Liver (tissue), 9 donors: ENCODE data around the gene RGPD4. TPM values are rescaled to one million over a fixed set of nuclear protein-coding genes. Genes with fewer than 3 reads are reported as not detected.

Experiments used
- DNase-seq: peaks from one replicate; pipeline ENCODE4 v3.0.0-alpha.2; 2017; ENCODE audit warnings: low spot score
- H3K27ac ChIP-seq, 2 donors: one replicate each; pipeline ENCODE4 v1.7.0; 2013; ENCODE audit warnings: inconsistent platforms in 2 of 2, low read length in 2 of 2, control low read depth in 1 of 2, low read depth in 1 of 2, mild to moderate bottlenecking in 1 of 2
- H3K27me3 ChIP-seq, 4 donors: one replicate each; pipeline versions ENCODE4 v1.6.1 to v1.7.0; 2013; ENCODE audit warnings: low read length in 3 of 4, inconsistent platforms in 1 of 4, mild to moderate bottlenecking in 1 of 4, moderate library complexity in 1 of 4; ENCODE audit not compliant: control insufficient read depth in 4 of 4, insufficient read depth in 4 of 4
- H3K36me3 ChIP-seq, 4 donors: one replicate each; pipeline versions ENCODE4 v1.6.1 to v1.7.0; 2013; ENCODE audit warnings: low read length in 3 of 4, mild to moderate bottlenecking in 3 of 4, low read depth in 1 of 4, moderate library complexity in 1 of 4; ENCODE audit not compliant: control insufficient read depth in 4 of 4, insufficient read depth in 3 of 4
- H3K4me1 ChIP-seq, 4 donors: one replicate each; pipeline versions ENCODE4 v1.6.1 to v1.7.0; 2013; ENCODE audit warnings: low read length in 3 of 4, mild to moderate bottlenecking in 3 of 4, moderate library complexity in 1 of 4; ENCODE audit not compliant: control insufficient read depth in 4 of 4, insufficient read depth in 4 of 4
- H3K4me3 ChIP-seq, 3 donors: one replicate each; pipeline versions ENCODE4 v1.6.1 to v1.7.0; 2013; ENCODE audit warnings: low read length in 3 of 3, control low read depth in 1 of 3, low read depth in 1 of 3, mild to moderate bottlenecking in 1 of 3
- H3K9ac ChIP-seq, 2 donors: one replicate each; pipeline ENCODE4 v1.7.0; 2013; ENCODE audit warnings: low read length in 2 of 2, mild to moderate bottlenecking in 2 of 2, moderate library complexity in 2 of 2, control low read depth in 1 of 2, low read depth in 1 of 2
- H3K9me3 ChIP-seq, 4 donors: one replicate each; pipeline versions ENCODE4 v1.6.1 to v1.7.0; 2013; ENCODE audit warnings: low read length in 3 of 4; ENCODE audit not compliant: control insufficient read depth in 4 of 4
- EGR1 ChIP-seq, 2 donors: IDR thresholded peaks; 2 replicates each; pipeline ENCODE4 v1.6.1; 2016 to 2018; ENCODE audit warnings: antibody characterized with exemption in 2 of 2, low read depth in 2 of 2
- FOXA1 ChIP-seq: IDR thresholded peaks from 2 replicates; pipeline ENCODE4 v1.6.1; 2016; ENCODE audit warnings: antibody characterized with exemption
- FOXA2 ChIP-seq: IDR thresholded peaks from 2 replicates; pipeline ENCODE4 v1.6.1; 2016; ENCODE audit warnings: antibody characterized with exemption
- GABPA ChIP-seq, 2 donors: IDR thresholded peaks in 1 of 2; conservative IDR thresholded peaks in 1 of 2; 2 replicates each; pipeline ENCODE4 v1.6.1; 2016; ENCODE audit warnings: antibody characterized with exemption in 2 of 2, mild to moderate bottlenecking in 1 of 2, moderate library complexity in 1 of 2
- HNF4A ChIP-seq, 2 donors: conservative IDR thresholded peaks; 2 replicates each; pipeline ENCODE4 v1.6.1; 2016; ENCODE audit warnings: antibody characterized with exemption in 2 of 2, mild to moderate bottlenecking in 2 of 2
- HNF4G ChIP-seq: IDR thresholded peaks from 2 replicates; pipeline ENCODE4 v1.6.1; 2016; ENCODE audit warnings: antibody characterized with exemption
- JUND ChIP-seq, 2 donors: IDR thresholded peaks; 2 replicates each; pipeline ENCODE4 v1.6.1; 2016; ENCODE audit warnings: antibody characterized with exemption in 2 of 2
- MAX ChIP-seq: IDR thresholded peaks from 2 replicates; pipeline ENCODE4 v1.6.1; 2016; ENCODE audit warnings: antibody characterized with exemption
- NR2F2 ChIP-seq: IDR thresholded peaks from 2 replicates; pipeline ENCODE4 v1.6.1; 2016; ENCODE audit warnings: antibody characterized with exemption
- RAD21 ChIP-seq, 2 donors: IDR thresholded peaks; 2 replicates each; pipeline ENCODE4 v1.6.1; 2016; ENCODE audit warnings: antibody characterized with exemption in 2 of 2, mild to moderate bottlenecking in 2 of 2
- REST ChIP-seq: IDR thresholded peaks from 2 replicates; pipeline ENCODE4 v1.6.1; 2016; ENCODE audit warnings: antibody characterized with exemption, mild to moderate bottlenecking
- RXRA ChIP-seq, 2 donors: IDR thresholded peaks; 2 replicates each; pipeline ENCODE4 v1.6.1; 2017 to 2018; ENCODE audit warnings: antibody characterized with exemption in 2 of 2, mild to moderate bottlenecking in 1 of 2
- SP1 ChIP-seq: IDR thresholded peaks from 2 replicates; pipeline ENCODE4 v1.6.1; 2018; ENCODE audit warnings: antibody characterized with exemption, mild to moderate bottlenecking
- TAF1 ChIP-seq: conservative IDR thresholded peaks from 2 replicates; pipeline ENCODE4 v1.6.1; 2016; ENCODE audit warnings: antibody characterized with exemption, mild to moderate bottlenecking
- YY1 ChIP-seq: IDR thresholded peaks from 2 replicates; pipeline ENCODE4 v1.6.1; 2016; ENCODE audit warnings: antibody characterized with exemption, mild to moderate bottlenecking
- WGBS: extraction: QIAGEN DNeasy Blood & Tissue Kit; methylation state at CpG from one replicate; pipeline ENCODE4 v1.1.7; 2013; 5-methylcytosine and 5-hydroxymethylcytosine counted together
- polyA plus RNA-seq, 2 donors: library from polyadenylated mRNA; stranded (reverse) in 1 of 2; unstranded in 1 of 2; fragments of 200-250 nt in 1 of 2; fragments of >200 nt in 1 of 2; fragmentation: Nextera tagmentation in 1 of 2; extraction: Ambion mirVana in 1 of 2; gene quantifications; one replicate each; pipeline versions ENCODE4 v1.2.1 to v1.2.3, GENCODE V29; 2013 to 2015
- total RNA-seq, 2 donors: library from RNA; depleted of rRNA; stranded (reverse); fragments of >200 nt; gene quantifications; one replicate each; pipeline ENCODE4 v1.2.3, GENCODE V29; 2014
- TF ChIP-seq, protein P1 (sequence below): IDR thresholded peaks from 2 replicates; pipeline ENCODE4 v1.6.1; 2016; ENCODE audit warnings: antibody characterized with exemption
- TF ChIP-seq, protein P2 (sequence below): IDR thresholded peaks from 2 replicates; pipeline ENCODE4 v1.6.1; 2016; ENCODE audit warnings: antibody characterized with exemption
- TF ChIP-seq, protein P3 (sequence below): fragments of 150-350 bp; IDR thresholded peaks from 2 replicates; pipeline ENCODE4 v1.5.1; 2017; ENCODE audit warnings: improper control_type of control experiment, low read depth, low read length; ENCODE audit not compliant: missing input control
- donor health status: healthy.
- donor health status: healthy.
- donor health status: healthy.
- donor health status: healthy.
- donor health status: healthy.

The RGPD4 gene
- total and polyA plus RNA-seq, 4 donors: not detected

GRCh38 chr2:107932488-107932887 lies 105.8 kb downstream of the RGPD4 start:
- TF ChIP-seq NR2F2 (no peak), REST (no peak), HNF4G (no peak), GABPA (IDR thresholded peaks at IDR 0.05 in 1 of 2, conservative IDR thresholded peaks at IDR 0.05 in 1 of 2) (no peak), RXRA (IDR thresholded peaks at IDR 0.05) (no peak), FOXA1 (no peak), SP1 (no peak), JUND (IDR thresholded peaks at IDR 0.05) (no peak), HNF4A (conservative IDR thresholded peaks at IDR 0.05) (no peak), FOXA2 (no peak), YY1 (no peak), MAX (no peak), EGR1 (IDR thresholded peaks at IDR 0.05; ENCODE audit: low read depth in 2 of 2) (no peak), TAF1 (no peak), RAD21 (IDR thresholded peaks at IDR 0.05) (no peak)
- TF ChIP-seq, protein P1, sequence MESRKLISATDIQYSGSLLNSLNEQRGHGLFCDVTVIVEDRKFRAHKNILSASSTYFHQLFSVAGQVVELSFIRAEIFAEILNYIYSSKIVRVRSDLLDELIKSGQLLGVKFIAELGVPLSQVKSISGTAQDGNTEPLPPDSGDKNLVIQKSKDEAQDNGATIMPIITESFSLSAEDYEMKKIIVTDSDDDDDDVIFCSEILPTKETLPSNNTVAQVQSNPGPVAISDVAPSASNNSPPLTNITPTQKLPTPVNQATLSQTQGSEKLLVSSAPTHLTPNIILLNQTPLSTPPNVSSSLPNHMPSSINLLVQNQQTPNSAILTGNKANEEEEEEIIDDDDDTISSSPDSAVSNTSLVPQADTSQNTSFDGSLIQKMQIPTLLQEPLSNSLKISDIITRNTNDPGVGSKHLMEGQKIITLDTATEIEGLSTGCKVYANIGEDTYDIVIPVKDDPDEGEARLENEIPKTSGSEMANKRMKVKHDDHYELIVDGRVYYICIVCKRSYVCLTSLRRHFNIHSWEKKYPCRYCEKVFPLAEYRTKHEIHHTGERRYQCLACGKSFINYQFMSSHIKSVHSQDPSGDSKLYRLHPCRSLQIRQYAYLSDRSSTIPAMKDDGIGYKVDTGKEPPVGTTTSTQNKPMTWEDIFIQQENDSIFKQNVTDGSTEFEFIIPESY: no peak
- TF ChIP-seq, protein P2, sequence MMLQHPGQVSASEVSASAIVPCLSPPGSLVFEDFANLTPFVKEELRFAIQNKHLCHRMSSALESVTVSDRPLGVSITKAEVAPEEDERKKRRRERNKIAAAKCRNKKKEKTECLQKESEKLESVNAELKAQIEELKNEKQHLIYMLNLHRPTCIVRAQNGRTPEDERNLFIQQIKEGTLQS: no peak
- TF ChIP-seq, protein P3, sequence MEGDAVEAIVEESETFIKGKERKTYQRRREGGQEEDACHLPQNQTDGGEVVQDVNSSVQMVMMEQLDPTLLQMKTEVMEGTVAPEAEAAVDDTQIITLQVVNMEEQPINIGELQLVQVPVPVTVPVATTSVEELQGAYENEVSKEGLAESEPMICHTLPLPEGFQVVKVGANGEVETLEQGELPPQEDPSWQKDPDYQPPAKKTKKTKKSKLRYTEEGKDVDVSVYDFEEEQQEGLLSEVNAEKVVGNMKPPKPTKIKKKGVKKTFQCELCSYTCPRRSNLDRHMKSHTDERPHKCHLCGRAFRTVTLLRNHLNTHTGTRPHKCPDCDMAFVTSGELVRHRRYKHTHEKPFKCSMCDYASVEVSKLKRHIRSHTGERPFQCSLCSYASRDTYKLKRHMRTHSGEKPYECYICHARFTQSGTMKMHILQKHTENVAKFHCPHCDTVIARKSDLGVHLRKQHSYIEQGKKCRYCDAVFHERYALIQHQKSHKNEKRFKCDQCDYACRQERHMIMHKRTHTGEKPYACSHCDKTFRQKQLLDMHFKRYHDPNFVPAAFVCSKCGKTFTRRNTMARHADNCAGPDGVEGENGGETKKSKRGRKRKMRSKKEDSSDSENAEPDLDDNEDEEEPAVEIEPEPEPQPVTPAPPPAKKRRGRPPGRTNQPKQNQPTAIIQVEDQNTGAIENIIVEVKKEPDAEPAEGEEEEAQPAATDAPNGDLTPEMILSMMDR: no peak
- WGBS: 63% methylated on average over 2 of the region's 2 CpGs
- Histone ChIP-seq H3K27ac (no peak overlapping the region), H3K9me3 (no peaks in the 10 kb centered on the region), H3K4me1 (no peaks in the 10 kb centered on the region), H3K36me3 (no peaks in the 10 kb centered on the region), H3K4me3 (no peak overlapping the region), H3K27me3 (peaks cover 0 to 16% (median 0%) of the 10 kb centered on the region in 4 donors), H3K9ac (no peak overlapping the region)
- no peak for DNase-seq
